K562 (cell line): ENCODE data around the gene PHF1. TPM values are rescaled to one million over a fixed set of nuclear protein-coding genes. Genes with fewer than 3 reads are reported as not detected.
A peak's percentile ranks its signal among the peaks of the same experiment; 100 is the strongest.

Source experiments
- CBFA2T3 ChIP-seq: fragments of 450-650 bp; IDR thresholded peaks from 2 replicates; pipeline ENCODE4 v1.6.1; 2017
- CREB3L1 ChIP-seq: fragments of 450-650 bp; IDR thresholded peaks from 2 replicates; pipeline ENCODE4 v1.6.1; 2014; ENCODE audit warnings: low read depth, mild to moderate bottlenecking, moderate library complexity, borderline replicate concordance
- FOXK2 ChIP-seq, 2 experiments: fragments of 450-650 bp; IDR thresholded peaks in 1 of 2; conservative IDR thresholded peaks in 1 of 2; 2 replicates each; pipeline ENCODE4 v1.6.1; 2016; ENCODE audit warnings: low read depth in 2 of 2, mild to moderate bottlenecking in 1 of 2
- MGA ChIP-seq: fragments of 450-650 bp; IDR thresholded peaks from 2 replicates; pipeline ENCODE4 v1.6.1; 2016; ENCODE audit warnings: mild to moderate bottlenecking, moderate library complexity
- POLR2G ChIP-seq: fragments of 200-400 bp; formaldehyde crosslinking; IDR thresholded peaks from 2 replicates; pipeline ENCODE4 v1.6.1; 2017; ENCODE audit warnings: low read depth, mild to moderate bottlenecking, antibody characterized with exemption, low read length, moderate library complexity
- RBM15 ChIP-seq: fragments of 200-400 bp; formaldehyde crosslinking; IDR thresholded peaks from 2 replicates; pipeline ENCODE4 v1.6.1; 2018; ENCODE audit warnings: mild to moderate bottlenecking, low read length, moderate library complexity; ENCODE audit not compliant: insufficient read depth
- TEAD1 ChIP-seq, 2 experiments: fragments of 450-650 bp in 1 of 2; sonication (generic) in 1 of 2; formaldehyde crosslinking; IDR thresholded peaks; 2 replicates each; pipeline versions ENCODE4 v1.4.0 to v1.8.0; 2020 to 2022; ENCODE audit warnings: mild to moderate bottlenecking in 2 of 2, missing genetic modification reagents in 1 of 2
- U2AF1 ChIP-seq: fragments of 200-400 bp; formaldehyde crosslinking; optimal IDR thresholded peaks from 2 replicates; pipeline ENCODE3; 2017; ENCODE audit warnings: mild to moderate bottlenecking, low read depth, low read length, moderate library complexity
- ZBTB2 ChIP-seq: fragments of 450-650 bp; IDR thresholded peaks from 2 replicates; pipeline ENCODE4 v1.6.1; 2016; ENCODE audit warnings: antibody characterized with exemption
- ZNF280A ChIP-seq: fragments of 450-650 bp; IDR thresholded peaks from 2 replicates; pipeline ENCODE4 v1.6.1; 2018; ENCODE audit warnings: mild to moderate bottlenecking, low read depth; ENCODE audit not compliant: partially characterized antibody
- polyA plus RNA-seq, 8 experiments: library from polyadenylated mRNA; depleted of rRNA in 4 of 8; stranded (reverse) in 5 of 8; unstranded in 3 of 8; fragments of >200 nt; fragmentation: Nextera tagmentation in 2 of 8; fragmentation: Illumina TruSeq in 1 of 8; extraction: Ambion mirVana in 2 of 8; extraction: Trizol in 1 of 8; gene quantifications; 2 replicates each; pipeline versions ENCODE4 v1.2.1 to v1.2.3, GENCODE V29; 2011 to 2014; ENCODE audit warnings: inconsistent platforms in 1 of 8, missing spikeins in 1 of 8
- total RNA-seq, 7 experiments: library from RNA; depleted of rRNA in 6 of 7; stranded (reverse); fragments of >200 nt in 6 of 7; fragmentation: Illumina TruSeq in 2 of 7; extraction: Trizol in 2 of 7; gene quantifications; 2 replicates each; pipeline versions ENCODE4 v1.2.1 to v1.2.3, GENCODE V29; 2011 to 2021; ENCODE audit warnings: low replicate concordance in 1 of 7

PHF1 gene
- total and polyA plus RNA-seq, 9 of the 15 experiments (the other 6 are each of a cell fraction or from before 2014, with no cell fraction given) = 3.7 to 64.2 (median 33.7) TPM

- peak; percentile 70 for TF ChIP-seq MGA
- TF ChIP-seq FOXK2 (conservative IDR thresholded peaks at IDR 0.05 in 1 of 2, IDR thresholded peaks at IDR 0.05 in 1 of 2; ENCODE audit: low read depth in 2 of 2) = no peak
- TF ChIP-seq U2AF1 = no peak
- TF ChIP-seq TEAD1 (CRISPR knock-in tag; IDR thresholded peaks at IDR 0.05) = no peak
- peak; percentile 41; the same call in 1 of the 2 replicates for TF ChIP-seq CREB3L1
- TF ChIP-seq ZNF280A = no peak
- no peak for TF ChIP-seq RBM15
- peak; percentile 34; the same call in 1 of the 2 replicates for TF ChIP-seq POLR2G
- peak; percentile 49; the same call in 1 of the 2 replicates for TF ChIP-seq CBFA2T3
- no peak; the same call in 1 of the 2 replicates for TF ChIP-seq ZBTB2
Measured at GRCh38 chr6:33440649-33441309, 30.0 kb downstream of the PHF1 start (continued).
